ENCODE data around the gene CACNA1D.

The CACNA1D gene

GRCh38 chr3:53478166-53478830 lies 16.1 kb upstream of the CACNA1D start:
- POLR2A ChIA-PET: interaction anchor here (0.6 kb wide), 1 partner anchor 320 kb away, joined by 3 read pairs; no protein-coding TSS in a partner anchor
- CTCF ChIA-PET: interaction anchor here (0.6 kb wide), 1 partner anchor 676 kb away, joined by 3 read pairs; no protein-coding TSS in a partner anchor
- no peak for TF ChIP-seq ELF4 (IDR thresholded peaks at IDR 0.05)
- no peak for TF ChIP-seq TARDBP (IDR thresholded peaks at IDR 0.05)
- no peak for TF ChIP-seq ARNT (IDR thresholded peaks at IDR 0.05)
- no peak for TF ChIP-seq SP1 (IDR thresholded peaks at IDR 0.05)
- TF ChIP-seq L3MBTL2 (conservative IDR thresholded peaks at IDR 0.05): no peak
- no peak for TF ChIP-seq NFRKB (IDR thresholded peaks at IDR 0.05)
- no peak for TF ChIP-seq HDGF (IDR thresholded peaks at IDR 0.05; ENCODE audit: borderline replicate concordance)
- no peak for TF ChIP-seq BHLHE40 (IDR thresholded peaks at IDR 0.05; ENCODE audit: borderline replicate concordance)
- no peak for TF ChIP-seq LEF1 (IDR thresholded peaks at IDR 0.05; ENCODE audit: borderline replicate concordance)
- TF ChIP-seq SUZ12 (IDR thresholded peaks at IDR 0.05): no peak
- TF ChIP-seq PKNOX1 (IDR thresholded peaks at IDR 0.05): no peak
- no peak for TF ChIP-seq FOXK2 (IDR thresholded peaks at IDR 0.05)
- DNase-seq (ENCODE audit: extremely low spot score): no peak

GRCh38 chr3:53478921-53479664 lies 15.3 kb upstream of the CACNA1D start:
- no peak for TF ChIP-seq PKNOX1 (IDR thresholded peaks at IDR 0.05)
- TF ChIP-seq L3MBTL2 (conservative IDR thresholded peaks at IDR 0.05): no peak
- no peak for TF ChIP-seq FOXA1 (IDR thresholded peaks at IDR 0.05)
- no peak for TF ChIP-seq SP1 (IDR thresholded peaks at IDR 0.05)
- TF ChIP-seq FOXM1 (IDR thresholded peaks at IDR 0.05; ENCODE audit: borderline replicate concordance): no peak
- no peak for TF ChIP-seq BHLHE40 (IDR thresholded peaks at IDR 0.05; ENCODE audit: borderline replicate concordance)
- no peak for TF ChIP-seq SUZ12 (IDR thresholded peaks at IDR 0.05)
- TF ChIP-seq HDGF (IDR thresholded peaks at IDR 0.05; ENCODE audit: borderline replicate concordance): no peak
- TF ChIP-seq TARDBP (IDR thresholded peaks at IDR 0.05): no peak
- TF ChIP-seq CTBP1 (IDR thresholded peaks at IDR 0.05; ENCODE audit: borderline replicate concordance): no peak
- no peak for TF ChIP-seq NFRKB (IDR thresholded peaks at IDR 0.05)
- no peak for TF ChIP-seq ELF4 (IDR thresholded peaks at IDR 0.05)
- TF ChIP-seq ZNF384 (IDR thresholded peaks at IDR 0.05): no peak
- TF ChIP-seq FOXK2 (IDR thresholded peaks at IDR 0.05): no peak
- TF ChIP-seq LEF1 (IDR thresholded peaks at IDR 0.05; ENCODE audit: borderline replicate concordance): no peak
- TF ChIP-seq ARNT (IDR thresholded peaks at IDR 0.05): no peak
- ChIA-PET POLR2A (no interaction called here), CTCF (no interaction called here)
- no peak for DNase-seq (ENCODE audit: extremely low spot score)

GRCh38 chr3:53482227-53482626 lies 12.2 kb upstream of the CACNA1D start:
- ChIA-PET CTCF (no interaction called here), POLR2A (no interaction called here)
- no peak for DNase-seq (ENCODE audit: extremely low spot score)
- TF ChIP-seq BHLHE40 (IDR thresholded peaks at IDR 0.05; ENCODE audit: borderline replicate concordance) (no peak), FOXA1 (IDR thresholded peaks at IDR 0.05) (no peak), NFRKB (IDR thresholded peaks at IDR 0.05) (no peak), ELF4 (IDR thresholded peaks at IDR 0.05) (no peak), FOXM1 (IDR thresholded peaks at IDR 0.05; ENCODE audit: borderline replicate concordance) (no peak), ZNF384 (IDR thresholded peaks at IDR 0.05) (no peak), LEF1 (IDR thresholded peaks at IDR 0.05; ENCODE audit: borderline replicate concordance) (no peak), ARNT (IDR thresholded peaks at IDR 0.05) (no peak), SP1 (IDR thresholded peaks at IDR 0.05) (no peak), HDGF (IDR thresholded peaks at IDR 0.05; ENCODE audit: borderline replicate concordance) (no peak), FOXK2 (IDR thresholded peaks at IDR 0.05) (no peak), TARDBP (IDR thresholded peaks at IDR 0.05) (no peak), CTBP1 (IDR thresholded peaks at IDR 0.05; ENCODE audit: borderline replicate concordance) (no peak), PKNOX1 (IDR thresholded peaks at IDR 0.05) (no peak), SUZ12 (IDR thresholded peaks at IDR 0.05) (no peak), L3MBTL2 (conservative IDR thresholded peaks at IDR 0.05) (no peak)

- no peak for DNase-seq (ENCODE audit: extremely low spot score)
- POLR2A ChIA-PET: no interaction called here
- no peak for TF ChIP-seq ELF4 (IDR thresholded peaks at IDR 0.05)
- no peak for TF ChIP-seq SP1 (IDR thresholded peaks at IDR 0.05)
- no peak for TF ChIP-seq BHLHE40 (IDR thresholded peaks at IDR 0.05; ENCODE audit: borderline replicate concordance)
- no peak for TF ChIP-seq FOXK2 (IDR thresholded peaks at IDR 0.05)
- TF ChIP-seq NFRKB (IDR thresholded peaks at IDR 0.05): no peak
- no peak for TF ChIP-seq LEF1 (IDR thresholded peaks at IDR 0.05; ENCODE audit: borderline replicate concordance)
- TF ChIP-seq HDGF (IDR thresholded peaks at IDR 0.05; ENCODE audit: borderline replicate concordance): no peak
- TF ChIP-seq FOXA1 (IDR thresholded peaks at IDR 0.05): no peak
- no peak for TF ChIP-seq SUZ12 (IDR thresholded peaks at IDR 0.05)
- TF ChIP-seq CTBP1 (IDR thresholded peaks at IDR 0.05; ENCODE audit: borderline replicate concordance): no peak
- no peak for TF ChIP-seq PKNOX1 (IDR thresholded peaks at IDR 0.05)
- no peak for TF ChIP-seq FOXM1 (IDR thresholded peaks at IDR 0.05; ENCODE audit: borderline replicate concordance)
- CTCF ChIA-PET: no interaction called here
Measured at GRCh38 chr3:53483821-53484220, 10.6 kb upstream of the CACNA1D start.

DNA sequence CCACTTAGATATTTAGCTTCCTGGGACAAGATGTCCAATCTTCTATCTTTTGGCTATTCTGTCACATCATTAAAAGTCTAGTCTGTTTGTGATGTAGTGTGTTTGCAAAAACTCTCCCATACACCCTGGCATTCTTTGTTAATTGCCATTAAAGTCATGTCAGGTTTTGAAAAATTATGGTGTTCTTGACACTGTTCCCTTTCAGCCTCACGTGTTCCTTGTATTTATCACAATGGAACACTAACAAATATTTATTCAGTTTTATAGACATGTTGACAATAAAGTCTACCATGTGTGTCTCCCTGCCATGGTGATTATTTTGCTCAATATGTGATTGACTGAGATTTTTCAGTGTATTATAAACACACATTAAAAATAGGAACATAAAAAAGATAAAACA lies 9.4 kb upstream of the CACNA1D start:
- ChIA-PET POLR2A (no interaction called here), CTCF (no interaction called here)
- TF ChIP-seq FOXA1 (IDR thresholded peaks at IDR 0.05) (no peak), SP1 (IDR thresholded peaks at IDR 0.05) (no peak), CTBP1 (IDR thresholded peaks at IDR 0.05; ENCODE audit: borderline replicate concordance) (no peak), HDGF (IDR thresholded peaks at IDR 0.05; ENCODE audit: borderline replicate concordance) (no peak), L3MBTL2 (conservative IDR thresholded peaks at IDR 0.05) (no peak), NFRKB (IDR thresholded peaks at IDR 0.05) (no peak), LEF1 (IDR thresholded peaks at IDR 0.05; ENCODE audit: borderline replicate concordance) (no peak)
- no peak for DNase-seq (ENCODE audit: extremely low spot score)

All from HEK293T (cell line).